Endothelial cell of umbilical vein (primary cell): Measurements from ENCODE around the gene ZC3H12C.

ENCODE experiments used
- CTCF ChIP-seq, 2 donors: IDR thresholded peaks; 1 replicate in 1 of 2; 2 replicates in 1 of 2; pipeline ENCODE4 v1.5.1; 2011; ENCODE audit warnings: low read length in 2 of 2, mild to moderate bottlenecking in 2 of 2, moderate library complexity in 2 of 2, control low read depth in 1 of 2, inconsistent platforms in 1 of 2, low read depth in 1 of 2; ENCODE audit not compliant: insufficient read depth in 1 of 2; ENCODE audit errors: extremely low read depth in 1 of 2
- EZH2 ChIP-seq: IDR thresholded peaks from 2 replicates; pipeline ENCODE4 v1.6.1; 2012; ENCODE audit warnings: borderline replicate concordance, low read depth, mild to moderate bottlenecking, moderate library complexity, low read length, inconsistent platforms; ENCODE audit not compliant: severe bottlenecking
- JUN ChIP-seq: IDR thresholded peaks from 2 replicates; pipeline ENCODE4 v1.6.1; 2011; ENCODE audit warnings: borderline replicate concordance, low read depth; ENCODE audit not compliant: insufficient read length, insufficient read depth
- MAX ChIP-seq: IDR thresholded peaks from 2 replicates; pipeline ENCODE4 v1.6.1; 2011; ENCODE audit not compliant: insufficient read depth, insufficient read length
- POLR2A ChIP-seq: IDR thresholded peaks from 2 replicates; pipeline ENCODE4 v1.6.1; 2012; ENCODE audit warnings: low read depth, mild to moderate bottlenecking, control low read depth, low read length
- POLR2AphosphoS5 ChIP-seq: IDR thresholded peaks from 2 replicates; pipeline ENCODE4 v1.6.1; 2012; ENCODE audit warnings: low read depth, mild to moderate bottlenecking, control low read depth, low read length, moderate library complexity; ENCODE audit not compliant: insufficient read depth

DNA sequence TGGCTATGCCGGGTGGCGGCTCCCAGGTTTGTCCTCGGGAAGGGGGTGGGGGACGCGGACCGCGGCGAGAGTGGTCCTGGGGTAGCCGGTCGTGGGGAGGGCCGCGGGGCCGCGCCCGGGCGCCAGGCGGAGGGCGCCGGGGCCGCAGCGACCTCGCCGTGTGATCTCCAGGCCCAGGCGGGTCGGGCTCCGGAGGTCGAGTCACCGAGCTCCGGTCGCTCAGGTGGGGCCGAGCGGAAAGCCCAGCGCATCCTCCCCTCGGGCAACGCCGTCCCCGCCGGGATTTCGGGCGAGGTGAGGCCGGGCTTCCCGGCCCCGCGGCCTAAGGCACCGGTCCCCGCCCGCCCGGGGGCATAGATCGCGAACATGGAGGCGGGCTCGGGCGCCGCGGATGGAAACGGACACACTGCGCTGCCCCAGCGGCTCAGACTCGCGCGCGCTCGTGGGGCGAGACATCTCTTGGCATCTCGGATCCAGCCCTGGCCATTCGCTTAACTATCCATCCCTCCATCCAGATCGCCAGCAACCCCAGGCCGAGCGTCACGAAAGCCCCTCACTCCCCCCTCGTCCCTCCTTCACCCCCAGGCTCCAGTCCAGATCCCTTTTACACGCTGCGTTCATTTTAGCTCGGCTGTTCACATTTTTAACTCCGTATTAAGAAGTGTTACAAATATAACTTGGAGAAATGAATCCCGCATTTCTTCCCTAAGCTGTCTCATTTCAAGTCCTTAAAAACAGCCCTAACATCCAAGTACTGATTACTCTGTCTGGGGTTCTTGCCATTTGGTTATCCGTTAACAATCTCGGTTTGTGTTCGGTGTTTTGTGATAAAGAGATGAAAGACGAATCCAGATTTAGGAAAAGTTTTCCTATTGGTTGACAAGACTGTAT lies 460 bp downstream of the ZC3H12C start:
- TF ChIP-seq CTCF (IDR thresholded peaks at IDR 0.05; ENCODE audit: extremely low read depth in 1 of 2, insufficient read depth in 1 of 2, low read depth in 1 of 2, low read length in 2 of 2) (peak in 1 of 2 donors; percentile 1), POLR2A (peak; percentile 25), EZH2 (no peak), MAX (no peak), POLR2AphosphoS5 (no peak), JUN (no peak)
